SK-N-SH (cell line): ENCODE measurements around the gene GIMAP2.

Source experiments
- CTCF ChIP-seq: fragments of 200-600 bp; sonication (generic); IDR thresholded peaks from 2 replicates; pipeline ENCODE4 v1.6.1; 2017; ENCODE audit warnings: antibody characterized with exemption, mild to moderate bottlenecking, moderate library complexity
- EP300 ChIP-seq, 2 experiments: IDR thresholded peaks; 2 replicates each; pipeline versions ENCODE4 v1.4.0 to v1.6.1; 2012; ENCODE audit warnings: borderline replicate concordance in 1 of 2, low read depth in 1 of 2, low read length in 1 of 2
- FOXJ3 ChIP-seq: sonication (generic); formaldehyde crosslinking; IDR thresholded peaks from 2 replicates; pipeline ENCODE4 v1.5.1; 2020; ENCODE audit warnings: mild to moderate bottlenecking, missing genetic modification reagents
- GATA2 ChIP-seq: sonication (generic); formaldehyde crosslinking; IDR thresholded peaks from 2 replicates; pipeline ENCODE4 v1.5.0; 2020; ENCODE audit warnings: mild to moderate bottlenecking, missing genetic modification reagents
- JUND ChIP-seq: IDR thresholded peaks from 2 replicates; pipeline ENCODE4 v1.4.0; 2012
- PBX3 ChIP-seq: IDR thresholded peaks from 2 replicates; pipeline ENCODE4; 2012
- TF ChIP-seq, protein P1 (sequence below): fragments of 150-350 bp; IDR thresholded peaks from 2 replicates; pipeline ENCODE4 v1.6.1; 2017; ENCODE audit warnings: antibody characterized with exemption, low read length, low read depth, borderline replicate concordance

DNA sequence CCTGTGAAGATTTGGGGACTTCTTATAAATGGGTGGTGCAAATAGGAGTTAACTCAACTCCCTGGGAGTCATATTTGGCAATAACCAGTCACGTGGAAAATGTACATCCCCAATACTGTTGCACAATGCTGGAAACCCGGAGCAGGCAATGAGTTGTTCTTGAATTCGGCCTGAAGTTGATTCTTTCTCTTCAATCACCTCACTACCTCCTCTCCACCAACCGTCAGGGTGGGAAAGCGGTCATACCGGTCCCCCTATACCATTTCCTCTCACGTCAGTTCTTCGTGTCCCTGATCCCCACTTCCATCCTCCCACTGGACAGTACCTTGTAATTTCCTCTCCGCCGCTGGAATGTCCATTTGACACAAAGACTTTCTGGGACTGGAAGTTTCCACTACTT lies 54.5 kb downstream of the GIMAP2 start:
- no peak for TF ChIP-seq CTCF
- TF ChIP-seq, protein P1, sequence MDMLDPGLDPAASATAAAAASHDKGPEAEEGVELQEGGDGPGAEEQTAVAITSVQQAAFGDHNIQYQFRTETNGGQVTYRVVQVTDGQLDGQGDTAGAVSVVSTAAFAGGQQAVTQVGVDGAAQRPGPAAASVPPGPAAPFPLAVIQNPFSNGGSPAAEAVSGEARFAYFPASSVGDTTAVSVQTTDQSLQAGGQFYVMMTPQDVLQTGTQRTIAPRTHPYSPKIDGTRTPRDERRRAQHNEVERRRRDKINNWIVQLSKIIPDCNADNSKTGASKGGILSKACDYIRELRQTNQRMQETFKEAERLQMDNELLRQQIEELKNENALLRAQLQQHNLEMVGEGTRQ: no peak
- TF ChIP-seq FOXJ3 (CRISPR knock-in tag): no peak
- no peak for TF ChIP-seq PBX3
- no peak for TF ChIP-seq GATA2 (CRISPR knock-in tag)
- no peak for TF ChIP-seq JUND
- no peak for TF ChIP-seq EP300 (IDR thresholded peaks at IDR 0.05; ENCODE audit: borderline replicate concordance in 1 of 2, low read depth in 1 of 2, low read length in 1 of 2)
